EL (cell line): Measurements from ENCODE around the gene RNASE9.
"Not testable (repeated sequence)": the region's sequence is repeated elsewhere in the genome, so short reads cannot be mapped to it uniquely, and the experiment has no call there.

Experiments
- DNase-seq: peaks from one replicate; pipeline ENCODE4 v3.0.0-alpha.2; 2016

Gene RNASE9

DNA sequence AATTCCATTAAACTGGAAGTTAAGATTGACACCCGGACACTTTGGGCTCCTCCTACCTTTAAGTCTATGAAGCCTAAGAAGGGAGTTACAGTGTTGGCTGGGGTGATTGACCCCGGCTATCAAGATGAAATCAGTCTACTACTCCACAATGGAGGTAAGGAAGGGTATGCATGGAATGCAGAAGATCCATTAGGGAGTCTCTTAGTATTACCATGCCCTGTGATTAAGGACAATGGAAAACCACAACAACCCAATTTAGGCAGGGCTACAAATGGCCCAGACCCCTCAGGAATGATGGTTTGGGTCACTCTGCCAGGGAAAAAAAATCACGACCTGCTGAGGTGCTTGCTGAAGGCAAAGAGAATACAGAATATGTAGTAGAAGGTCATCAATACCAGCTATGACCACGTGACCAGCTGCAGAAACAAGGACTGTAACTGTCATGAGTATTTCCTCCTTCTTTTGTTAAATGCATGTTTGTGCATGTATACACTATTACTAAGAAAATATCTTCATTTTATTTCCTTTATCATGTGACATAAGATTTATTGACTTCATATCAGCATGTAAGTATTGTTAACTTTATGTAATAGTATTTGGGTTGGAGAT lies 11.6 kb upstream of the RNASE9 start:
- DNase-seq: not testable (repeated sequence)

DNA sequence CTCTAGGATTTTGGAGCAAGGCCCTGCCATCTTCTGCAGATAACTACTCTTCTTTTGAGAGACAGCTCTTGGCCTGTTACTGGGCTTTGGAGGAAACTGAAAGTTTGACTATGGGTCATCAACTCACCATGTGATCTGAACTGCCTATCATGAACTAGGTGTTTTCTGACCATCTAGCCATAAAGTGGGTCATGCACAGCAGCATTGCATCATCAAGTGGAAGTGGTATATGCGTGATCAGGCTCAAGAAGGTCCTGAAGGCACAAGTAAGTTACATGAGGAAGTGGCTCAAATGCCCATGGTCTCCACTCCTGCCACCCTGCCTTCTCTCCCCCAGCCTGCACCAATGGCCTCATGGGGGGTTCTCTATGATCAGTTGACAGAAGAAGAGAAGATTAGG lies 9.9 kb upstream of the RNASE9 start:
- not testable (repeated sequence) for DNase-seq

DNA sequence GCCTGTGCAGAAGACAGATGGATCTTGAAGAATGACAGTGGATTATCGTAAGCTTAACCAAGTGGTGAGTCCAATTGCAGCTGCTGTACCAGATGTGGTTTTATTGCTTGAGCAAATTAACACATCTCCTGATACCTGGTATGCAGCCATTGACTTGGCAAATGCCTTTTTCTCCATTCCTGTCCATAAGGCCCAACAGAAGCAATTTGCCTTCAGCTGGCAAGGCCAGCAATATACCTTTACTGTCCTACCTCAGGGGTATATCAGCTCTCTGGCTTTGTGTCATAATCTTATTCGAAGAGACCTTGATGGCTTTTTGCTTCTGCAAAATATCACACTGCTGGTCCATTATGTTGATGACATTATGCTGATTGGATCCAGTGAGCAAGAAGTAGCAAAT lies 9.0 kb upstream of the RNASE9 start:
- not testable (repeated sequence) for DNase-seq

DNA sequence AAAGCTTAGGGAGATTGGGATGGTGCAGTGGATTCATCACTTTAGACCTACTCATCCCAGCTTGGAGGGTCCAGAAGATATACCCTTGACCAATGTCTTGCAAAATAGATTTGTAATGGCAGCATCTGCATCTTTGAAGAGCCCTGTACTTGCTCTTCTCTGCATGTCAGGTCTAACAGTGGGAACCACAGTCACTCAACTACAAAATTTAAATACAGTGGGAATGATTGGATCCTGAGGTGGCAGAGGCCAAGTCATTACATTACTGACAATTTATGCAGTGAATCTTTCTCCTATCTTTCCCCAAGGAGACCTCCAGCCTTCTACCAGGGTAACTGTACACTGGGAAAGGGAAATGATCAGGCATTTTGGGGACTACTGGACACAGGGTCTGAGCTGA lies 8.2 kb upstream of the RNASE9 start:
- no peak for DNase-seq

DNA sequence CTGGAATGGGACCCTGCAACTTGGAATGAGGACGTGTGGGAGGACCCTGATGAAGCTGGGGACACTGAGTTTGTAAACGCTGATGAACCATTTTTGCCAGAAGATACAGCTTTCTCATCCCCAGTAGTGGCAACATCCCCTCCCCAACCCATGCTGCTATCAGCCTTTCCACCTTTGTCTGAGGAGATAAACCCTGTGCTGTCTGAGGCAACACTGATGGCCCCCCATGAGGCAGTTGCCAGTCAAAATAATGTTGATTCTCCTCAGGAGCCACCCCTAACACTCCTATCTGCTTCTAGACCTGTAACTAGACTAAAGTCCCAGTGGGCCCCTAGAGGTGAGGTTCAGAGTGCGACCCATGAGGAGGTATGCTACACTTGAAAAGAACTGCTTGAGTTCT lies 7.5 kb upstream of the RNASE9 start:
- DNase-seq: no peak

DNA sequence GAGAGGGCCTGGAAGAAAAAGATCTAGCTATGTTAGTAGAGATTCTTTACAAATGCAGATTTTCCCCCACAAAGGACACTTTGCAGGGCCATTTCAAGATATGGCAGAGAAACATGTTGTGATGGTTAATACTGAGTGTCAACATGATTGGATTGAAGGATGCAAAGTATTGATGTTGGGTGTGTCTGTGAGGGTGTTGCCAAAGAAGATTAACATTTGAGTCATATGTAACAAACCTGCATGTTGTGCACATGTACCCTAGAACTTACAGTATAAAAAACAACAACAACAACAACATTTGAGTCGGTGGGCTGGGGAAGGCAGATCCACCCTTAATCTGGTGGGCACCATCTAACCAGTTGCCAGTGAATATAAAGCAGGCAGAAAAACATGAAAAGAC lies 6.4 kb upstream of the RNASE9 start:
- not testable (repeated sequence) for DNase-seq

DNA sequence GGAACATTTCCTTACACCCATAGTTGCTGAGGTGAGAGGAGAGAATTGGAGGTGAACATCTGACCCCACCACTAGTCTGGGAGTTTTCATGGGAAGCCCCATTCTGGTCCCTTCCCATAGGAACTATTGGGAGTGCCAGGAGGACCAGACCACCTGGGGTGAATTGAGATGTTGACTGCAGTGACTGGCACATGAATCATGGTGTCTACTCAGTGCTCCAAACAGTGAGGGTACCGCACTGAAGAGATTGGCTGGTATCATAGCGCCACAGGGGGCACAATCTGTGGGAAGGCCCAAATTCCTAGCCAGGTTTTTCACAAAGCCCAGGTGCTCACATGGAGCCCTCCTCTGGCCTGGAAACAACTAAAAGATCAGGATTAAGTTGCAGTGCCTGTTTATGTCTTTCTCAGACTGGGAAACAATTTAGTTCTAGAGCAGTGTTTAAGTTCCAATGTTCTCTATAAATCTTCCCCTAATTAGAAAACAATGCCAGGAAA lies 3.7 kb upstream of the RNASE9 start:
- no peak for DNase-seq

DNA sequence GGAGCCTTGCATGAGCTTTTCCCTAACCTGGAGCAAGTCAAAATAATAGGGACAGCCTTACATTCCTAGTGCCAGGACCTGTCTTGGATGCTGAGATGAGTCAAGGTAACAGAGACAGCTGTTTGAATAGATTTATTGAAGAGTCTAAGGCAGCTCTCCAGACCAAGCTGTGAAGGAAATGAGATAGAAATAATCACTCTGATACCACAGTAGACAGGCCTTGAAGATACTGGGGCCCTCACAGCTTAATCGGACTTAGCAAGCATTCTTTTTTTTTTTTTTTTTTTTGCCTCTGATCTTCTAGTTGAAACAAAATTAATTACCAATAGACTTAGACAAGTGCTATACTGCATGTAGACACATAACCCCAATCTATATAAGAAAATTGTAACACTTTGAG lies 3.1 kb upstream of the RNASE9 start:
- no peak for DNase-seq

DNA sequence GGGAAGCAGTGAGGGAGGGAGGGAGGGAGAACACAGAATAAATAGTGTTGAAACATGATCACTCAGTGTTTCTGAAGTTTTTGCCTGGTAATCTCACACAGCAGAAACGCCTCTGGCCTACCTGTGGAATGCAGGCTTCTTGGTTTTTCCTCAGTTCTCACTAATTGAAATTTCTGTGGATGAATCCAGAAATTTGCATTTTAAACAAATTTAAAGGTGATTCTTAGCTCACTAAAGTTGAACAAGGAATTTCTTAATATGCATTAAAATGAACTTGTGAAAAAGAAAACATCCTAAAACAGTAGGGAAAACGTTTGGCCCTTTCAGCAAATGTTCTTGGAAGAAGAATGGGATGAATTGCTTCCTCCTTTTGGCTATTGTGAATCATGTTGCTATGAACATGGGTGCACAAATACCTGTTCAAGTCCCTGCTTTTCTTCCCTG lies 1.4 kb downstream of the RNASE9 start:
- DNase-seq: no peak

DNA sequence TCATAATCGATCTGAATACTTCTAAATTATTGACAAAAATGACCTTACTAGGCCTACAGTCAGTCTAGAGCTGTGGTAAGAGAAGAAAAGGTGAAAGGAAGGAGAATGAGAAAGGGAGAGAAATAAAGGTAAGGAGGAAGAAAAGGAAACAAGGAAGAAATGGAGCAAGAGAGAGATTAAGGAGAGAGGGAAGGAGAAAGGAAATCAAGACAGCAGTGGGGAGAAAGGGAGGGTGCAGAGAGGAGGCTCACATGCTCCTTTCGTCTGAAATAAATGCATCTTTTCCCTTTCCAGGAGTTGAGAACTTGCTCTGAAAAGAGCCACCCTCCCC lies 3.7 kb downstream of the RNASE9 start:
- no peak for DNase-seq

DNA sequence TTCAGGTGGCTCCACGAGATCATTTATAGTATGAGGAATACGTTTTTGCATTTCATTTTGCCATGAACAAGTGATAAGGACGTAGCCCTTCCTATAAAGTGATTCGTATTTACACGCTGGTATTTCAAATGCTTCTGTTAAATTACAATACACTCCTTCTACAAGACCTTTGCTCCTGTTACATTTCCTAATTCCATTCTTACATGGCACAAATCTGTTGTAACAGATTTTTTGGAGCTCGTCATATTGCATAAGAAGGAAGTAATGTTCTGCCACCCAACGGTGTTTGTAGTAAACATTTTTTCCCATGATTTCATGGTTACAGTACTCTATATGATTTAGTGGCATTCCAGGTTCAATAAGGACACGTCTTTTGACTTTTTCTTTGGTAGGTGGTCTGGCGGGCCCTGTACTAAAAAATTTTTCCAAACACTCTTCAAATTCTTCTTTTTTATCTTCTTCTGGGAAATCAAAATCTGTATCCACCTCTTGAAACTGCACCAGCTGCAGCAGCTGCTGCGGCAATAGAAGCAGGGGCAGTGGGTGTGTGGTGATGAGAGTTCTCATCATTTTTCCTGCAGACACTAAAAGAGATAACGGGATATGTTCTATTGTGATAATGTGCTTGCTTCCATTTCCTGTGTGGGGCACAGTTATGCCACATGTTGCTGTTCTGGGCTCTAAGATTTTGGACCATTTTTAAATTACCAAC lies 4.2 kb downstream of the RNASE9 start:
- DNase-seq: no peak

DNA sequence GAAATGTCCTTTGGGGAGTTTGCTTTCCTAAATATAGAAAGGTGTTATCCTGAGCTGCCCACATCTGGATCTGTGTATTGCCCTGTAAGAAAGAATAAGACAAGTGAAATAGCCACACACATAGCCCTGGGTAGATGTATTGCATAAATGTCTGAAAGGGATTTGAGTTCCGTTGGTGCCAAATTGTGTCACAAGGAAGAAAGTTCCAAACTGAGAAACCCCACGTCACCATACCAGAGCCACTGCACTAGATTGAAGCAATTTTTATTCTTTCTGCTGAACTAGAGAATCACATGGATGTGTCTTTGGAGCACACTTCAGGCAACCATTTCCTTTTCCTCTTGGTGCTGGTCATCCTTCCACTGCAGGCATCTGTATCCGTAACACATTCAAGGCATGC lies 5.0 kb downstream of the RNASE9 start:
- DNase-seq: no peak

DNA sequence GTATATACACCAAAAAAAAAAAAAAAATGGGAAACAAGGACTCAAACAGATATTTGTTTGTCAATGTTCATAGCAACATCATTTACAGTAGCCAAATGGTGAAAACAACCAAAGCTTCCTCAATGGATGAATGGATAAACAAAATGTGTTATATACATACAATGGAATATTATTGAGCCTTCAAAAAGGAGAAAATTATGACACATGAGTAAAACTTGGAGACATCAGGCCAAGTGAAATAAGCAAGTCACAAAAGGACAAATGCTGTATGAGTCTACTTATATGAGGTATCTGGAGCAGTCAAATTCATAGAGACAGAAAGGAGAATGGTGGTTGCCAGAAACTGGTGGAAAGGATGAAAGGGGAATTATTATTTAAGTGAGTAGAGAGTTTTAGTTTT lies 7.8 kb downstream of the RNASE9 start:
- no peak for DNase-seq

DNA sequence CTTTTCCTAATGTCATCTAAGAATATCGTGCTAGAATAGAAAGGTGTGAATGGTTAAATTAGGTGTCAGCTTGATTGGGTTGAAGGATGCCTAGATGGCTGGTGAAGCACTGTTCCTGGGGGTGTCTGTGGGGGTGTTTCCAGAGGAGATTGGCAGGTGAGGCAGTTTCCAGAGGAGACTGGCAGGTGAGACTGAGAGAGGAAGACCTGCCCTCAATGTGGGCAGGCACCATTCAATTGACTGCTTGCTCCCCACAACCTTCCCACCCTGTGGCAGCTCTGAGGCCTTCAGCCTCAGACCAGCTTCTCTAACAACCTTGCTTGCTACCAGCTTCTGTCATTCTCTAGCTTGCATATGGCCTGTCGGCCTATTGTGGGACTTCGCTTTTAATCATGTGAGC lies 9.2 kb downstream of the RNASE9 start:
- no peak for DNase-seq

DNA sequence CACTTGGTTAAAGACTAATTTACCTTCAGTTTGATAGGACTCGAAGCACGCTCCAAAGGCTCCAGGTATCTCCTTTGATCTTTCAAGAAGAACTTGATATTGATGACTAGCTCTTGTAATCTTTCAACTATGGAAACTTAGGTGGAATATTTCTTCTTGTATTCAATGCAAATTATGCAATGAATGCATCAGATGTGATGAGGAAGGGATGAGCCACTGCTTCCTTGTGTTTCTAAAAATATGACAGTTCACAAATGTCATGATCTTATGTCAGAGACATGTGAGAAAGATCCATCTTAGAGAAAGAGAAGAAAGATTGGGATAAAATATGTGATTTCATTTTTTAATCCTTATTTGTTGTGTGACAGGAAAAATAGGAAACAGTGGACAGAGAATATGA lies 9.9 kb downstream of the RNASE9 start:
- no peak for DNase-seq

DNA sequence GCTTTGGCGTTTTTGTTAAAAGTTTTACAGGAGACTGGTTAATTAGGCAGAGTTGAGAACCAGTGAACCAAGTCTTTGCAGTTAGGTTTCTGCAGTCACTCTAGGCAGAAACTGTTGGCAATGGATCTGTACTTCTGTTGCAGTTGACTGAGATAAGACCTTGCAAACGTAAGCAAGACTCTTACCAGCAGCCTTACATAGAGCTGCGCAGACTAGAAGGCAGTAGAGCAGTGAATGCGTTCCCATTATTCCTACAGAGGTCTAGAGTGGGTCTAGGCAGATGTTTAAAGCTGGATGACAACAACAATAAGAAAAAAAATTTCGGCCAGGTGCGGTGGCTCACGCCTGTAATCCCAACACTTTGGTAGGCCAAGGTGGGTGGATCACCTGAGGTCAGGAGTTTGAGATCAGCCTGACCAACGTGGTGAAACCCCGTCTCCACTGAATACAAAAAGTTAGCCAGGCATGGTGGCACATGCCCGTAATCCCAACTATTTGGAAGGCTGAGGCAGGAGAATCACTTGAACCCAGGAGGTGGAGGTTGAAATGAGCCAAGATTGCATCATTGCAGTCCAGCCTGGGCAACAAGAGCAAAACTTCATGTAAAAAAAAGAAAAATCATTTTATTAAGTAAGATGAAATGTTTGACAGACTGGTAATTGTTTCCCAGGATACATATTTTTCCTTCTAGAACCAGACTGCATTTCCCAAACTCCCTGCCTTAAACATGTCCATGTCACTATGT lies 12.3 kb downstream of the RNASE9 start:
- DNase-seq: no peak

DNA sequence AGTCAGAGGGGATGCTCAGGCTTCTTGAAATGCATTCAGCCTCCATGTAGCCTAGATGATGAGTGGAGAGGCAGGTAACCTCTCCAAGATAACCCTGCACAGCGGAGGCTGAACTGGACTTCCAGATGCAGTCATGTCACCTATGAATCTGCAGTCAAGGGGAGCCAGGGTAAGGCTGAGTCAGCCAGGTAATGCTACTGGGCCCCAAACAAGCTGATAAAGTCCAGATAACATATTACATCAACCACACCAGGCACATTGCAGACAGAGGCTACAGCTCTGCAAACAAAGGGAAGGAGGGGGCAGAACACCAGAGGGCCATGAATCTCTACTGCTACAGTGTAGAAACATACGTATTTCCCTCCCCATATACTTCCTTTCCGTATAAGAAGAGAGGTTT lies 14.0 kb downstream of the RNASE9 start:
- no peak for DNase-seq

DNA sequence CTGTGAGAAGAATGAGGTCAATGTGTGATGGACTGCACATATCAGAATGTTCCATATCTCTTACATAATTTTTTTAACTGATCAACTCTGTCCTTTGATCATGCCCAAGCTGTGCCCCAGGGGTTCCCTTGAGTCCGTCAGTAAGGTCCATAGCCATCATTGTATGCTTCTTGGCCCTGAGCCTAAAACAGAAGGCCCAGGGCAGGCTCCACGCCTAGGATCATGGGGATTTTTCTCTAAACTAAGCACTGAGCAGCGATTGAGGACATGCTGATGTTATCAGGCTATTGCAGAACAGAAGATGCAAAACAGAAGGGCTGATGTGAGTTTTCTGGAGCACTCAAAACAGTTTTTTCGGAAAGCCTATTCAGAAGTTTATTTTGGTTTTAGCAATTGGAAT lies 20.9 kb downstream of the RNASE9 start:
- no peak for DNase-seq

DNA sequence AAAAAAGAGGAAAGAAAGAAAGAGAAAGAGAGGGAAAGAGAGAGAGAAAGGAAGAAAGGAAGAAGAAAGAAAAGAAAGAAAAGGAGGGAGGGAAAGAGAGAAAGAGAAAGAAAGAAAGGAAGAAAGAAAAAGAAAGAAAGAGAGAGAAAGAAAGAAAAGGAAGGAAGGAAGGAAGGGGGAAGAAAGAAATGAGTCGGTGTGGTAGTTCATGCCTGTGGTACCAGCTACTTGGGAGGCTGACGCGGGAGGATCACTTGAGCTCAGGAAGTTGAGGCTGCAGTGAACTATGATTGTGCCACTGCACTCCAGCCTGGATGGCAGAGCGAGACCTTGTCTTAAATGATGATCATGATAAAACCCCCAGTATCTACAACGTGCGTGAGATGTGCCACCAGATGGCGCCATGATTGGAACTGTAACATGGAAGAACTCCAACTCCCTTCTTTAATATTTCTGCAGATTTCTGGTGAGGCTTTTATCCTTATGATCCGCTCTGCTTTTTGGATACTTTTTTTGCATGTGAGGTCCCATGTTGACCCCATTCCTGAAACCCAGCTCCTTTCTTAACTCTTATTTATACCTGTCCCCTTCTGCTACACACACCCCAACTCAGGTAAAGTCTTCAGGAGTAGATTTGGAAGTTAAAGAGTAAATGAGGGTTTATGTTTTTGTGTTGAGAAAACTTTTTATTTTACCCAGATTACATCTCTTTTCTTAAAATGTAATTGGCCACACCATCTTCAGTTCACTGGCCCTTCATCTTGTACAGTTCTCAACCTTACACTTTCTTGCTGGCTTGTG lies 29.9 kb downstream of the RNASE9 start:
- peak; percentile 70 for DNase-seq

DNA sequence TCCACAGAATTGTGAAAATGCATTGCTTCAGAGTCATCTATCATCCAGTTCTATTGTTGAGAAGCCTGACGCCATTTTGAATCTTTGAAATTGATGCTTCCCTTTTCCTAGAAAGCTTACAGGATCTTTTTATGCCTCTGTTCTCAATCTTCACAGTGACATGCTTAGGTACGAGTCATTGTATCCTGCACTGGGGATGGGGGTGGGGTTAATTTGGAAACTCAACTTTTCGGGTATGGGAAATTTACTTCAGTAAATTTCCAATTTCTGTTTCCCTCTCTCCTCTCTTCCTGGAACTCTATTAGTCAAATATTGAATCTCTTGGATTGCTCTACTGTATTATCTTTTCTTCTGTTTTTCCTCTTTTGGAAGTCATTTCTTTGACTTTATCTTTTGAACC lies 31.0 kb downstream of the RNASE9 start:
- no peak for DNase-seq

DNA sequence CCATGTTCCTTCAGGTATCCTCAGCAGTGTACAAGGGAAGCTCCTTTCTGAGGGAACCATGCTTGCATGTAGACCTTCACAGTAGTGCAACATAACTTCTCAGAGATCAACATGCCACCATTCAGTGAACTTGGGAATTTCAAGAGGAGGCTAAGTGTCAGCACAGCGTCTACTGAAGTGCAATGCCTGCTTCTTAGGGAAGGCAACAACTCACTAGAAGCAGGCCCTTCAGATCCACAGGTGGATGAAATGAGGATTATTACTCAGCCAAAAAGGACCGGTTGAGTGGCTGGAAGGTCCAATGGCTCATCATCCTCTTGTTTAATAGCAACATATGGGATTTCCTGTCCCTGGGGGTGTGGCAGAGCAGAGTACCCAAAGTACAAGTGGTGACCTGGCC lies 36.8 kb downstream of the RNASE9 start:
- DNase-seq: no peak

DNA sequence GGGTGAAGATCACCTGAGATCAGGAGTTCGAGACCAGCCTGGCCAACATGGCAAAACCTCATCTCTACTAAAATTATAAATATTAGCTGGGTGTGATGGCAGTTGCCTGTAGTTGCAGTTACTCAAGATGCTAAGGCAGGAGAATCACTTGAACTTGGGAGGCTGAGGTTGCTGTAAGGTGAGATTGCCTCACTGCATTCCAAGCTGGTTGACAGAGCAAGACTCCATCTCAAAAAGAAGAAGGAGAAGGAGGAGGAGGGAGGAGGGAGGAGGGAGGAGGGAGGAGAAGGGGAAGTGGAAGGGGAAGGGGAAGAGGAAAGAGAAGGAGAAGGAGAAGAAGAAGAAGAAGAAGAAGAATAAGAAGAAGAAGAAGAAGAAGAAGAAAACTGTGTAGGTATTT lies 38.5 kb downstream of the RNASE9 start:
- no peak for DNase-seq

DNA sequence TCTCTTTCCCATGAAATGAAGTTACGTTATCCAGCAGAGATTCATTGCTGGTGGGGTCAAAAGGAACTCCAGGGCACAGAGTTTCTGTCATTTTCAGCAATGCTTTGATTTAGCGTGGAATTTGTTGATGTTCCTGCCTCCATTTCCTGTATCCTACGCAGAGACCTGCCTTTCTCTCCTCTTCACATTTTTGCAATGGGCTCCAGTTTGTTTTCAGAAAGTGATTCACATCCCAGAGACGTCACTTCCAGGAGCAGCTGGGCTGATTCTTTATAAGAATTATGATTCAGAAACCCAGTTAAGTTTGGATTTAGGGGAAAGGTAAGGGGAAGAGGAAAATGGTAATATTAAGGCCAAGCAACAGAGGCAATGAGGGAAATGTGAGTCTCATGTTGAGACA lies 43.9 kb downstream of the RNASE9 start:
- peak; percentile 40 for DNase-seq
